Activated CD4-positive, alpha-beta T cell treated with anti-CD3 and anti-CD28 coated beads, Interleukin-2, amount 50 U/mL, for 16 hours (primary cell): ENCODE measurements around the gene SLC25A22.

ENCODE experiments used
- DNase-seq: peaks from one replicate; pipeline ENCODE4 v3.0.0-alpha.2; 2020

Gene SLC25A22

GRCh38 chr11:798093-798713 is at the start of gene SLC25A22:
TSS of gene SLC25A22 (minus strand) at chr11:798281. CDS start at chr11:795006, 3,275 bp downstream.
- peak; percentile 84 for DNase-seq

- DNase-seq = no peak
These were observed 49.8 kb upstream of the SLC25A22 start for GRCh38 chr11:847876-848275.

- DNase-seq = no peak
These were observed 48.5 kb upstream of the SLC25A22 start for GRCh38 chr11:846496-847098.

- DNase-seq = no peak
These were observed 47.9 kb upstream of the SLC25A22 start for GRCh38 chr11:845872-846495.

GRCh38 chr11:844693-845644 is 46.9 kb upstream of the SLC25A22 start:
- no peak for DNase-seq

- DNase-seq = no peak
These were observed 46.0 kb upstream of the SLC25A22 start for GRCh38 chr11:843818-844692.

- no peak for DNase-seq
These were observed 45.1 kb upstream of the SLC25A22 start for GRCh38 chr11:843086-843734.

- peak; percentile 88 for DNase-seq
These were observed 44.4 kb upstream of the SLC25A22 start, which contains the start of the genes POLR2L and TSPAN4 for GRCh38 chr11:842370-843002. TSS of gene POLR2L (minus strand) at chr11:842529. CDS start at chr11:842508, 21 bp downstream. TSS of gene TSPAN4 (plus strand) at chr11:842852. CDS start at chr11:850305, 7,453 bp downstream.

GRCh38 chr11:841981-842369 is 43.9 kb upstream of the SLC25A22 start:
- no peak for DNase-seq

- no peak for DNase-seq
These were observed 42.0 kb upstream of the SLC25A22 start for GRCh38 chr11:839875-840617.

GRCh38 chr11:839280-839623 is 41.2 kb upstream of the SLC25A22 start:
- DNase-seq = no peak

- no peak for DNase-seq
These were observed 40.6 kb upstream of the SLC25A22 start for GRCh38 chr11:838441-839279.

GRCh38 chr11:837990-838307 is 39.9 kb upstream of the SLC25A22 start:
- DNase-seq = no peak

- DNase-seq = no peak
These were observed 39.3 kb upstream of the SLC25A22 start for GRCh38 chr11:837189-837989.

GRCh38 chr11:836700-837099 is 38.6 kb upstream of the SLC25A22 start:
- no peak for DNase-seq

- no peak for DNase-seq
These were observed 38.2 kb upstream of the SLC25A22 start for GRCh38 chr11:836274-836673.

- no peak for DNase-seq
These were observed 36.6 kb upstream of the SLC25A22 start for GRCh38 chr11:834371-835316.
